Loucy (cell line): ENCODE measurements around the gene CTIF.

Source experiments
- EZH2phosphoT487 ChIP-seq: fragments of 200-600 bp; IDR thresholded peaks from 2 replicates; pipeline ENCODE4 v1.6.1; 2018; ENCODE audit warnings: antibody characterized with exemption, mild to moderate bottlenecking, moderate library complexity, borderline replicate concordance
- TF ChIP-seq, protein P1 (sequence below): fragments of 200-600 bp; sonication (generic); conservative IDR thresholded peaks from 2 replicates; pipeline ENCODE4 v1.5.1; 2014; ENCODE audit warnings: mild to moderate bottlenecking, antibody characterized with exemption, low read length

DNA sequence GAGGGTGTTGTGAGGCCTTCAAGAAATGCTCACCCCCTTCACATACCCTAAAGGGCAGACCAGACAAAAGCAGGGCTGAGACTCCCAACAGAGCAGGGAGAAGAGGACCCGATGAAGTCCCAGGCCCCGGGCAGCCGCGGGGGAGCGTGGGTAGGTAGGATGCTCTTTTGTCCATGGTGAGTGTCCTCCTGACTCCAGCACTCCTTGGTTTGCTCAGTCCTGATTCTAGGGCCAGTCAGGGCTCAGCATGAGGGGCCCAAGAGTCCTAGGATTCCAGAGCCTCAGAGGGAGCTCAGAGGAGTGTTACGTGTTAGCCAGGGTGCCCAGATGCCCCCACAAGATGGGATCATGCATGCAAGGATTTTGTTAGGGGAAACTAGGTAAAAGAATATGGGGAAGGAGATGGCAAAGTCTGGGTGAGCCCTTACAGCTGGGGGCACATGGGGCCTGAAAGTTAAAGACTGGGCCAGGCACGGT is 347.1 kb downstream of the CTIF start:
- TF ChIP-seq, protein P1, sequence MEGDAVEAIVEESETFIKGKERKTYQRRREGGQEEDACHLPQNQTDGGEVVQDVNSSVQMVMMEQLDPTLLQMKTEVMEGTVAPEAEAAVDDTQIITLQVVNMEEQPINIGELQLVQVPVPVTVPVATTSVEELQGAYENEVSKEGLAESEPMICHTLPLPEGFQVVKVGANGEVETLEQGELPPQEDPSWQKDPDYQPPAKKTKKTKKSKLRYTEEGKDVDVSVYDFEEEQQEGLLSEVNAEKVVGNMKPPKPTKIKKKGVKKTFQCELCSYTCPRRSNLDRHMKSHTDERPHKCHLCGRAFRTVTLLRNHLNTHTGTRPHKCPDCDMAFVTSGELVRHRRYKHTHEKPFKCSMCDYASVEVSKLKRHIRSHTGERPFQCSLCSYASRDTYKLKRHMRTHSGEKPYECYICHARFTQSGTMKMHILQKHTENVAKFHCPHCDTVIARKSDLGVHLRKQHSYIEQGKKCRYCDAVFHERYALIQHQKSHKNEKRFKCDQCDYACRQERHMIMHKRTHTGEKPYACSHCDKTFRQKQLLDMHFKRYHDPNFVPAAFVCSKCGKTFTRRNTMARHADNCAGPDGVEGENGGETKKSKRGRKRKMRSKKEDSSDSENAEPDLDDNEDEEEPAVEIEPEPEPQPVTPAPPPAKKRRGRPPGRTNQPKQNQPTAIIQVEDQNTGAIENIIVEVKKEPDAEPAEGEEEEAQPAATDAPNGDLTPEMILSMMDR, result no peak
- no peak for TF ChIP-seq EZH2phosphoT487
